ENCODE results near the gene CENPK. TPM values are rescaled to one million over a fixed set of nuclear protein-coding genes. Genes with fewer than 3 reads are reported as not detected.
"Not testable (repeated sequence)": the region's sequence is repeated elsewhere in the genome, so short reads cannot be mapped to it uniquely, and the experiment has no call there.

Gene CENPK
- total RNA-seq, 4 donors from 2014 or later = 1.5 to 2.8 TPM; not detected in 2

DNA sequence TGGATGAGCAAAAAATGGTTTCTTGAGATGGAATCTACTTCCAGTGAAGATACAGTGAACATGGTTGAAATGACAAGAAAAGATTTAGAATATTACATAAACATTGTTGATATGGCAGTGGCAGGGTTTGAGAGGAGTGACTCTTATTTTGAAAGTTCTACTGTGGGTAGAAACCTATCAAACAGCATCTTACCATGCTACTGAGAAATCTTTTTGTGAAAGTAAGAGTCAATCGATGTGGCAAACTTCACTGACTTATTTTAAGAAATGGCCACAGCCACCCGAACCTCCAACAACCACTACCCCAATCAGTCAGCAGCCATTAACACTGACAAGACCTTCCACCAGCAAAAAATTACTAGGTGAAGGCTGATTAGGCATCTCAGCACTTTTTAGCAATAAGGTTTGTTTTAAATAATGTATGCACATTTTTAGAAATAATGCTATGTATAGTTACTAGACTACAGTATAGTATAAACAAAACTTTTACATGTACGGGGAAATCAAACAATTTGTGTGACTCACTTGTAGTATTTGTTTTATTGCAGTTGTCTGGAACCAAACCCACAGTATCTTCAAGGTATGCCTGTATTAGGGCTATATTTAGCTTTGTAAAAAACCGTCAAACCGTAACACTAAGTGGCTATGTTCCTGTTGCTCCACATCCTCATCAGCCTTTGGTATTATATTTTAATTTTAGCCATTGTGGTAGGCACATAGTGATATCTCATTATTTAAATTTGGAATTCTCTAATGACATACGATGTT, 50.6 kb downstream of the CENPK start:
- no peaks in the 10 kb centered on the region for H3K4me1 ChIP-seq
- H3K27me3 ChIP-seq = no peaks in the 10 kb centered on the region
- H3K36me3 ChIP-seq = no peaks in the 10 kb centered on the region
- no peaks in the 10 kb centered on the region for H3K9me3 ChIP-seq
- 85 to 88% methylated on average over 6 of the region's 6 CpGs for WGBS, 2 donors
- H3K4me3 ChIP-seq = no peak overlapping the region
- no peak for DNase-seq (ENCODE audit: low spot score in 2 of 2)
- H3K27ac ChIP-seq = no peak overlapping the region
- TF ChIP-seq EP300 (IDR thresholded peaks at IDR 0.05) = no peak
- TF ChIP-seq, protein P1, sequence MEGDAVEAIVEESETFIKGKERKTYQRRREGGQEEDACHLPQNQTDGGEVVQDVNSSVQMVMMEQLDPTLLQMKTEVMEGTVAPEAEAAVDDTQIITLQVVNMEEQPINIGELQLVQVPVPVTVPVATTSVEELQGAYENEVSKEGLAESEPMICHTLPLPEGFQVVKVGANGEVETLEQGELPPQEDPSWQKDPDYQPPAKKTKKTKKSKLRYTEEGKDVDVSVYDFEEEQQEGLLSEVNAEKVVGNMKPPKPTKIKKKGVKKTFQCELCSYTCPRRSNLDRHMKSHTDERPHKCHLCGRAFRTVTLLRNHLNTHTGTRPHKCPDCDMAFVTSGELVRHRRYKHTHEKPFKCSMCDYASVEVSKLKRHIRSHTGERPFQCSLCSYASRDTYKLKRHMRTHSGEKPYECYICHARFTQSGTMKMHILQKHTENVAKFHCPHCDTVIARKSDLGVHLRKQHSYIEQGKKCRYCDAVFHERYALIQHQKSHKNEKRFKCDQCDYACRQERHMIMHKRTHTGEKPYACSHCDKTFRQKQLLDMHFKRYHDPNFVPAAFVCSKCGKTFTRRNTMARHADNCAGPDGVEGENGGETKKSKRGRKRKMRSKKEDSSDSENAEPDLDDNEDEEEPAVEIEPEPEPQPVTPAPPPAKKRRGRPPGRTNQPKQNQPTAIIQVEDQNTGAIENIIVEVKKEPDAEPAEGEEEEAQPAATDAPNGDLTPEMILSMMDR (IDR thresholded peaks at IDR 0.05) = no peak
- no peak for TF ChIP-seq POLR2A (IDR thresholded peaks at IDR 0.05)

DNA sequence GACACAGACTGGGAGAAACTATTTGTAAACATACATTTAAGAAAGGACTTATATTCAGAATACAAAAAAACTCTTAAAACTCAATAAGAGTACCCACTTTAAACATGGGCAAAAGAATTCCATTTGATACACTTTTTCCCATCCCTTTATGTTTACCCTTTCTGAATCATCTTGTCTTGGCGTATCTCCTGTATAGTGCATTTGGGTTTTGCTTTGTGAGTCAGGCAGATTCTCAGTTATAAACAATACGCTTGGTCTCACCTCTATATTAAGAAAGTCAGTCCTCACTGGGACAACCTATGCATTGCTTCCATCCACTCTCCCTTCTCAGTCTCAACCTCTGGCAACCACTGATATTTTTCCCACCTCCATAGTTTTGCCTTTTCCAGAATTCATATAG, 54.0 kb downstream of the CENPK start:
- Histone ChIP-seq H3K9me3 (no peaks in the 10 kb centered on the region), H3K27me3 (no peaks in the 10 kb centered on the region), H3K4me1 (no peaks in the 10 kb centered on the region), H3K4me3 (no peak overlapping the region), H3K27ac (no peak overlapping the region), H3K36me3 (no peaks in the 10 kb centered on the region)
- 95 to 100% methylated on average over 2 of the region's 2 CpGs for WGBS, 2 donors
- TF ChIP-seq POLR2A (IDR thresholded peaks at IDR 0.05) = no peak
- no peak for DNase-seq (ENCODE audit: low spot score in 2 of 2)

GRCh38 chr5:65506961-65507360, 56.0 kb downstream of the CENPK start:
- no peak overlapping the region for H3K27ac ChIP-seq
- H3K27me3 ChIP-seq = no peaks in the 10 kb centered on the region
- H3K36me3 ChIP-seq = no peaks in the 10 kb centered on the region
- no peak overlapping the region for H3K4me3 ChIP-seq
- H3K9me3 ChIP-seq = no peaks in the 10 kb centered on the region
- no peaks in the 10 kb centered on the region for H3K4me1 ChIP-seq
- 67 to 75% methylated on average over 3 of the region's 3 CpGs for WGBS, 2 donors
- no peak for DNase-seq (ENCODE audit: low spot score in 2 of 2)
- TF ChIP-seq EP300 (IDR thresholded peaks at IDR 0.05) (no peak), POLR2A (IDR thresholded peaks at IDR 0.05) (no peak)
- TF ChIP-seq, protein P1 (IDR thresholded peaks at IDR 0.05) = no peak

GRCh38 chr5:65489119-65489518, 73.8 kb downstream of the CENPK start:
- TF ChIP-seq, protein P1 (IDR thresholded peaks at IDR 0.05) = no peak
- TF ChIP-seq EP300 (IDR thresholded peaks at IDR 0.05) (no peak), POLR2A (IDR thresholded peaks at IDR 0.05) (no peak)
- no peak for DNase-seq (ENCODE audit: low spot score in 2 of 2)
- Histone ChIP-seq H3K4me1 (no peaks in the 10 kb centered on the region), H3K36me3 (no peaks in the 10 kb centered on the region), H3K4me3 (no peak overlapping the region), H3K27ac (no peak overlapping the region), H3K27me3 (no peaks in the 10 kb centered on the region), H3K9me3 (no peaks in the 10 kb centered on the region)
- WGBS, 2 donors = 85 to 91% methylated on average over 4 of the region's 4 CpGs

DNA sequence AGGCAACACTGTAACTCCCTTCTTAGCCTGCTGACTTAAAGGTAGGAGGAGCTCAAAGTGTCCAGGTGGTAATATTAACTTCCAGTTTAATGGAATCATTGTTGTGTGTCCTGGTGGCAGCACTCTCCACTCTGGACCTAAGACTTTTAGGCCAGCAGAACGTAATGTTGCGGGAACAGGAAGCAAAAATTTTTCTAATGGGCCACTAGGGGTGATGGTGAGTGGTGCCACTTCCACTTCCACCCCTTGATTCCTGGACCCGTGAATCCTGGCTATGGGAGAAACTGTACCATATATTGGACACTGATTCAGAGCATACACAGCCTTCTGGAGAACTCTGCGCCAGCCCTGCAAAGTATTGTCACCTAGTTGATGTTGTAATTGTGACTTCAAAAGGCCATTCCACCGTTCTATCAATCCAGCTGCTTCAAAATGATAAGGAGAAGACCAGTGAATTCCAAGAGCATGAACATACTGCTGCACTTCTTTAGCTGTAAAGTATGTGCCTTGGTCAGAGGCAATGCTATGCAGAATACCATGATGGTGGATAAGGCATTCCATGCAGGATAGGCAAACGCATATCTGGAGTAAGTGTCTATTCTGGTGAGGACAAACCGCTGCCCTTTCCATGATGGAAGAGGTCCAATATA, 74.8 kb downstream of the CENPK start:
- 89 to 90% methylated on average over 7 of the region's 7 CpGs for WGBS, 2 donors
- H3K4me1 ChIP-seq; H3K27me3 ChIP-seq; DNase-seq (ENCODE audit: low spot score in 2 of 2); H3K9me3 ChIP-seq; H3K36me3 ChIP-seq; H3K4me3 ChIP-seq; H3K27ac ChIP-seq: not testable (repeated sequence)

DNA sequence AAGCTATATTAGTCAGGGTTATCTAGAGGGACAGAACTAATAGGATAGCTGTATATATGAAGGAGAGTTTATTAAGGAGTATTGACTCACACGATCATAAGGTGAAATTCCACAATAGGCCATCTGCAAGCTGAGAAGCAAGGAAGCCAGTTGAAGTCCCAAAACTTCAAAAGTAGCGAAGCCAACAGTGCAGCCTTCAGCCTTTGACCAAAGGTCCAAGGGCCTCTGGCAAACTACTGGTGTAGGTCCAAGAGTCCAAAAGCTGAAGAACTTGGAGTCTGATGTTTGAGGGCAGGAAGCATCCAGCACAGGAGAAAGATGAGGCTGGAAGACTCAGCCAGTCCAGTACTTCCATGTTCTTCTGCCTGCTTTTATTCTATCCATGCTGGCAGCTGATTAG, 76.2 kb downstream of the CENPK start:
- H3K27me3 ChIP-seq; H3K36me3 ChIP-seq; H3K4me3 ChIP-seq; DNase-seq (ENCODE audit: low spot score in 2 of 2); H3K4me1 ChIP-seq; H3K9me3 ChIP-seq; H3K27ac ChIP-seq: not testable (repeated sequence)
- WGBS, 2 donors = 87 to 89% methylated on average over 2 of the region's 2 CpGs

Data from tibial nerve (tissue), 4 donors.